GM21723 (cell line): ENCODE results near the gene ASTL.

ENCODE experiments used
- ATAC-seq: cut with Tn5 transposase; IDR thresholded peaks from one replicate; pipeline ENCODE4 v1.9.1; 2021; ENCODE audit warnings: mild to moderate bottlenecking, moderate library complexity; ENCODE audit not compliant: unreplicated experiment

Gene ASTL

DNA sequence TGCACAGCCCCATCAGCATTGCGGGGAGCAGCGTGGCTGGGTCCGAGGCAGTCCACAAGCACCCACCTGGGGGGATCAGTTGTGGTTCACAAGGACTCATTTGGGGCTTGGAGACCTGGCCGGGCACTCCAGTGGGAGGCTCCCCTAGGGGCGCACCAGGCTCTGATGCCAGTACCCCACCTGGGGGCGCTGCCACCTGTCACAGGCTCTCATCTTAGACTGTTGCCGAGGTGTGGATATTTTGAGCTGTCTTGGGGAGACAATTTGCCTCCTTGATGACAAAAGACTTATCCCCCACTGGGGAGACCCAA is 25.0 kb downstream of the ASTL start:
- ATAC-seq: no peak

DNA sequence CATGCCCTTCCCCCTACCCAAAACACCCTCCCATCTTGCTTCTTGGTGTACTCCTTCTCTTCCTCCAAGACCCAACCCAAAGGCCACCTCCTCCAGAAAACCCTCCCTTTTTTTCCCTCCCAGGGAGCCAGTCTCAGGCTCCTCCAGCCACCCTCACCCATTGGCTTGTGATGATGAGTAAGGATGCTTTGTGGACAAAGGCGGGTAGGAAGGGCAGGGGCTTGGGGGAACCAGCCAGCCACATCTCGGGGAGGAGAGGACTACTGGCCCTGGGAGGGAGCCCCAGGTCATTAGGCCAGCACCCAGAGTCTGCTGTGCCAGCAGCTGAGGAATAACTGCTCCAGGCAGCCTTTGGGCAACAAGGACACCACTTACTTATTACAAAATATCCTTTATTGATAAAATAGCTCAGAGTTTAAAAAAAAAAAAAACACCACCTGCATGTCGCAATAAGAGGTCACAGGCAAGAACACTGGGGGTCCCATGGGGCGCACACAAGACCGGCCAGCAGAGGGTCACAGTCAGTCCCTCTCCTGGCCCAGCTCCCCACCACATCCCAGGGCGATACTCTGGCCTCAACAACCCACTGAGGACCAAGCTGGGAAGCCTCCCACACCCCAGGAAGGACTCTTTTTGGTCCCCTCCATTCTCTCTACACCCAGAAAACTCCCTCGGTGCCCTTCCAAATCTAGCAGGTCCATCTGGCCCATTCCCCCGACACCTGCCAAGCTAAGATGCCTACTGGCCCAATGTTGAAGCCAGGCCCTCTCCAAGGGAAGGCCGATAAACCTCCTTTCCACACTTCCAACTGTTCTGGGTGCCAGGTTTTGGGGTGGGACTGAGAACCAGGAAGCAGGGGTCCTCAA is 25.6 kb downstream of the ASTL start:
- ATAC-seq: no peak

GRCh38 chr2:96111823-96112500 is 26.3 kb downstream of the ASTL start:
- no peak for ATAC-seq

DNA sequence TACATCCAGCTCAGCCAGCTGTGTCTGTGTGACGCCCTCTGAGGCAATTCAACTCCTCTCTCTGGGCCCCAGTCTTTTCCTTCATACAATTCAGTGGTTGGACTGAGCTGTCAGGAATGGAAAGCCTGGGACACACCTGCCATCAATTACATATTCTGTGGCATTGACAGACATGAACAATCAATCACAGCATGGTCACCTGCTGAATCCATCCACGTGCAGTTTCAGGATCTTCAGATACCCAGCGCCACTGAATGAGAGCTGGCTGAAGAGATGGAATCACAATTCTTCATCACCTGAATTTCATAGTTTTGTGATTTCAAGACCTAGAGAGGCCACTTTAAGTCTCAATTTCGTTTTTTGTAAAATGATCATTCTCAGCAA is 27.1 kb downstream of the ASTL start:
- ATAC-seq: no peak

GRCh38 chr2:96110621-96111256 is 27.6 kb downstream of the ASTL start:
- no peak for ATAC-seq

DNA sequence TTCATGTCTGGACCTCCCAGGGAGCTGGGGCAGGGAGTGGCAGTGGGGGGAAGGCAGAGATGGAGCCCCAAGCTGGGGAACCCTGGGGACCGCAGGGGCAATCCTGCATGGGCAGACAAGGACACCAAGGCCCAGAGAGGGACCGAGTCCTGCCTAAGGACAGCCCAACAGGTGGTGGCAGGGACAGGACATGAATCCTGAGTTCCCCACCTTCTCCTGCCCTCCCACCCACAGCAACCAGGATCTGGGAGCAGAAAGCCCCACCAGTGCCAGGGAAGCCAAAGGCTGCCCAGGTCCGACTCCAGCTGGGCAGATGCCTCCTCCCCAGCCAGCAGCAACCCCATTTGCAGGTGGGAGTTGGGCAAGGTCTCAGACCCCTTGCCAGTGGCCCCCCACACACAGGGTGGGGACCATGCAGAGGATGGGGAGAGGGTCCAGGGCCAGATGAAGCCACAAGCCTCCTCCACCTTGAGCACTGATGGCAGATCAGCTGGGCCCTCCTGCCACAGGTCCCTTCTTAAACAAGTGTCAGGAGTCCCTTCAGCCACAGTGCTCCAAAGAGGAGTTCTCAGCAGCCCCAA is 28.3 kb downstream of the ASTL start:
- no peak for ATAC-seq

GRCh38 chr2:96109361-96109680 is 29.0 kb downstream of the ASTL start:
- no peak for ATAC-seq

DNA sequence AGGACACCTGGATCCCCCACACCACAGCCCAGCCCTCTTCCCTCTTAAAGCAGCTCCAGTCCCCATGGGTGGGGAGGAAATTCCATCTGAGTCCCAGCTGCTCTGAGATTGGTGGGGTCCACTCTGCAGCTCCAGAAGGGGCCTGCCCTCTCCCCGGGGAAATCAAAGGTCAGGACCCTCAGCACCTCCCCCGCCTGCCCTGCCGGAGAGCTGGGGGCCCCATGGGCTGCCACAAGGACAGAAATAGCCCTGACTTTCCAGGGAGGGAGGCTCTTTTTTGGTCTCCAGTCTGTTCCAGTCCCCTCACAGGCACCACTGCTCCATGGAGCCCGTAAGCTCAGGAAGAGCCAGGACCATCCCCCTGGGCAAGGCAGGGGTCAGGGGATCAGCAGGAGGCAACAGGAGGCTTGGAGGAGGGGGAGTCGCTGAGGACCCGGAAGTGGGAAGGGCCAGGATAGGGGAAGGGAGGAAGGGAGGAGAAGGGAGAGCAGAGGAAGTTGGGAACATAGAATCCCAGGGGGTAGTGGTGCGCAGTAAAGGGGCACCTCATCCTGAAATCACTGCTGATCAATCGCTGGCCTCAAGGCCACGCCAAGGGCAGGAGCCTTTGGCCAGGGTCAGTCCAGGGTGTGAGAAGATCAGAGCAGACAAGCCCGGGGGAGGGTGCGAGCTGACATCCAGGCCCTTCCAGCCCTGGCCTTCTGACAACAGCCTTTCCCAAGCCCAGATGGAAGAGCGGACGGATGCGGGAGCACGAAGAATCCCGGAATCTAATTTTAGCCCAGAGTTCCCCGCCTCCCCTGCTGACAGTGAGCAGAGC is 29.6 kb downstream of the ASTL start:
- no peak for ATAC-seq

GRCh38 chr2:96108151-96108540 is 30.2 kb downstream of the ASTL start:
- ATAC-seq: no peak

- ATAC-seq: no peak
Measured at GRCh38 chr2:96107708-96108065, 30.6 kb downstream of the ASTL start.

GRCh38 chr2:96106991-96107707 is 31.2 kb downstream of the ASTL start:
- ATAC-seq: no peak

DNA sequence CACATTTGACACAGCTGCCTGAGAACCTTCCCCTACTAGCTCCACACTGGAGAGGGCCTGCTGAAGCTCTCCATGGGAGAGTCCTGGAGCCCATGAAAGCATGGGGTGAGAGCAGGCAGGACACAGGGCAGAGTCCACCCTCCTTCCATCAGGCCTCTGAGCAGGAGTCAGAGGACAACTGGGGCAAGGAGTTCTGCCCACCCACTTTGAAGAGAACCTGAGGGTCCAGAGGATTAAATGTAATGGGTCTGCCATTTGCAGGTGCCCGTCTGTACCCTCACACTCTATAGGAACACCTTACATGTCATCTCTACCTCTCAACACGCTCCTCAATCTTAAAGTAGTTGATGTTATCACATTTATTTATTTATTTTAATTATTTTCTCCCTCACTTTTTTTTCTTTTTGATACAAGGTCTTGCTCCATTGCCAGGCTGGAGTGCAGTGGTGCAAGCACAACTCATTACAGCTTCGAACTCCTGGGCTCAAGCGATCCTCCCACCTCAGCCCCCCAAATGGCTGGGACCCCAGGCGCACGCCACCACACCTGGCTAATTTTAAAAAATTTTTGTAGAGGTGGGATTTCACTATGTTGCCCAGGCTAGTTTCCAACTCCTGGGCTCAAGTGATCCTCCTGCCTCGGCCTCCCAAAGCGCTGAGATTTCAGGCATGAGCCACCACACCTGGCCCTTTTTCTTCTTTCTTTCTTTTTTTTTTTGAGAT is 32.1 kb downstream of the ASTL start:
- no peak for ATAC-seq

GRCh38 chr2:96105152-96105915 is 33.0 kb downstream of the ASTL start:
- no peak for ATAC-seq

GRCh38 chr2:96104487-96104861 is 33.8 kb downstream of the ASTL start:
- ATAC-seq: no peak

GRCh38 chr2:96103761-96104486 is 34.4 kb downstream of the ASTL start:
- no peak for ATAC-seq

GRCh38 chr2:96103187-96103601 is 35.1 kb downstream of the ASTL start:
- no peak for ATAC-seq

GRCh38 chr2:96102596-96103186 is 35.6 kb downstream of the ASTL start:
- no peak for ATAC-seq

DNA sequence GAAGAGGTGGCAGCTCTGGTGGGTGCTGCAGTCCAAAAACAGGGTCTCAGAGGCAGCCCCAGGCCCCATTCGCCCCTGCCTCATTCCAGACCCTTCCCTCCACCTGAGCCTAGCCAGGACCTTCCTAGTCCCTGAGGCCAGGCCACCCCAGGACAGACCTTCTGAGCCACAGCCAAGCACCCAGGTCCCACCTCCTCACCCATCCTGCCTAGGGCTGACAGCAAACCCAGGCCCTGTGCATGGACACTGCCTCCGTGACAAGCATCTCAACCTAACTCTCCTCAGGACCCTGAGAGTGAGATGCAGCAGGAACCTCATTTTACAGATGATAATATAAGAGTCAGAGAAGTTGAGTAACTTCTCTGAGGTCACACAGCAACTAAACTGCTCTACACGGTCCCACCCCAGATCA is 37.4 kb downstream of the ASTL start:
- no peak for ATAC-seq
